Measurements from ENCODE around the gene TRUB2.

TRUB2 gene

GRCh38 chr9:128322404-128323211, at the start of gene TRUB2, which contains the start of gene COQ4:
Gene TRUB2 (minus strand): TSS chr9:128322447. CDS start chr9:128322408, 39 bp downstream.
Gene COQ4 (plus strand): TSS chr9:128322839. CDS start chr9:128322859, 20 bp downstream.
- DNase-seq (ENCODE audit: low read depth in 3 of 3), result peak; percentile 78 to 88 (median 87)

DNA sequence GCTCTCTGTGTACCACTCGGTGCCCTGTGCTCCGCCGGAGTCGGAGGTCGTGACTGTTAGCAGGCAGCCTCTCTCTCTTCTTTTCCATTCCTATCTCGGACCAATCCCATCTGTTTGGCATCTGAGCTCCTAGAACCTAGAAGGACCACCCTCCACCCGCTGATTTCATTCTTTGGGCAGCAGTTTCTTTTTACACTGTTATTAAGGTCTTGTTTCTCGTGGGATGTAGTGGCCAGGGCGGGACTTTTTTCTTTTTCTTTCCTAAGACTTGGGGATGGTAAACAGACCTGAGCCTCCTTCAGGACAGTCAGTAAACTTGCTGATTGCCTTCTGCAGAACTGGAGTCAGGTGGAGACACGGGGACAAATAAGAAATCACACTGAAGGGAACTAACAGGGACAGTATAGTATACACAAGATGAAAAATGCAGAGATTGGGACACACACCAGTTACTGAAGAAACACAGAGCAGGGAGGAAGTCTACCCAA, 49.4 kb upstream of the TRUB2 start:
- DNase-seq (ENCODE audit: low read depth in 3 of 3), result no peak

DNA sequence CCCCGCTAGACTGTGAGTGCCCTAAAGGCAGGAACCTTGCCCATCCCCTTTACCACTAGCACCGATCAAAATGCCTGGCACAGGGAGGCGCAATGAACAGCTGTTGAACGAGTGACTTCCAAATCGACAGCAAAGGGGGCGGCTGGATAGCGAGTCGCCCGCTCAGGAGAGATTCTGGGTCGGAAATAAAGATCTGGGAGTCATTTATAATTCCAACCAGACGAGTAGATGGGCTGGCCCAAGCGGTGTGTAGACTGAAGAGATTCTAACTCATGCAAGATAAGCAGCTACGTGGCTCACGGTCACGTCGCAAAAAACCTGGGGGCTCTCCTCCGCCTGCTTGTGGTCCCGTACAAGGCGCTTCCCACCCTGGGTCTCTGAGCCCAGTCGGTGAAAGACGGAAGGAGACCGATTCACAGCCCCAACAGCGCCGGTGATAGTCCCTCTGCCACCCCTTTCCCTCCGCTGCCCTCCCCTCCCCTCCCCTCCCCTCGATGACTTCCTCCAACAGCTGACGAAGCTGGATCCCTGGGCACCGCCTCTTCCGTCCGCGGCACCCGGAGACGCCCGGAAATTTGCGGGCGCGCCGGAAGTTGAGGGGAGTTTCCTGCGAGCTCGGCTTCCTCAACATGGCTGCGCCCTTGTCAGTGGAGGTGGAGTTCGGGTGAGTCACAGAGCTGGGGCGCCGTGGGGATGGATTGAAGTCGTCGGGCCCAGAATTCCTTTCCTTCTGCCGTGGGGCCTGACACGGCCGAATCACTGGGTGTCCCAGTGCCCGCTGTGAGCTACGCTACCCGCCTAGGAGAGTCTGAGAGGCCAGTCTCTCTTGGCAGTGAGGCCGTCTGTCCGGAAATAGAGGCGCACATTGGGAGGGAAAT, 48.7 kb upstream of the TRUB2 start, which contains the start of gene URM1:
URM1 (plus strand) TSS at position 623 of the 878 bp plus-strand sequence; CDS start at position 630, 7 bp downstream.
- peak; percentile 87 to 94 (median 88) for DNase-seq (ENCODE audit: low read depth in 3 of 3)

- no peak for DNase-seq (ENCODE audit: low read depth in 3 of 3)
Measured at GRCh38 chr9:128370367-128370751, 48.1 kb upstream of the TRUB2 start.

GRCh38 chr9:128369024-128369706, 46.9 kb upstream of the TRUB2 start:
- no peak for DNase-seq (ENCODE audit: low read depth in 3 of 3)

DNA sequence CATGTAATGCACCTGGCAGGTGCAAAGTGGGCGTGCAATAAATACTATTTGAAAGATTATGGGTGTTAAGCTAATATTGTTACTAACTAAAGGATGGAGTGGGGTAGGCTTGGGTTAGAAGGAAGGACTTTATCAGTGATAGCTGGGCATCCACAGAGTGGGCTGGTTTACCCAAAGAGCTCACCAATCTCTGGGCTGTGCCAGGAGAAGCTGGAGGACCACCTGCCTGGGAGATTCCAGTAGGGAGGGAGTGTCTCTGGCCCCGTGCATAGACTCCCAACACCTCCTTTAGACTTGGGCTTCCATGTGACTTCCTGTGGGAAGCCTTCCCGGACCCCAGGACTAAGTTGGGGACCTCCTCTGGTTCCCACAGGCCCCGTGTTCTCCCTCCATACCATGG, 43.3 kb upstream of the TRUB2 start:
- no peak for DNase-seq (ENCODE audit: low read depth in 3 of 3)

DNA sequence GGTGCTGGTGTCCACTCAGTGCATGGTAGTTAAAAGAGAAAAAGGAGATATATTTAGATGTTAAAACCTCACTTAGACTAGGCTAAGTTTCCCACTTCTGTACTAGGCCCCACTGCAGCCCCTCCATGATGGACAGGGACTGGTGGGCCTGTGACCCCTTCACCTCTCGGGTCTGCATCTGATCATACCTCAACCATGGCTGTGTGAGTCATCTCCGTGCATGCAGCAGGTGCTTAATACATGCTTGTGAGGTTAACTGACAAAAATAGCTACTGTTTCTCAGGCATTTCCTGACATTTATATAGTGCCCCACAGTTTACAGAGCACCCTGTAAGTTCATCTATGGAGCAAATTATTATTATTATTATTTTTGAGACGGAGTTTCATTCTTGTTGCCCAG, 40.5 kb upstream of the TRUB2 start:
- no peak for DNase-seq (ENCODE audit: low read depth in 3 of 3)

GRCh38 chr9:128361986-128362646, 39.9 kb upstream of the TRUB2 start:
- DNase-seq (ENCODE audit: low read depth in 3 of 3), result peak; percentile 37 to 47 (median 40)

- DNase-seq (ENCODE audit: low read depth in 3 of 3), result no peak
Measured at GRCh38 chr9:128361296-128361985, 39.2 kb upstream of the TRUB2 start.

- DNase-seq (ENCODE audit: low read depth in 3 of 3), result no peak
Measured at GRCh38 chr9:128360826-128361225, 38.6 kb upstream of the TRUB2 start.

DNA sequence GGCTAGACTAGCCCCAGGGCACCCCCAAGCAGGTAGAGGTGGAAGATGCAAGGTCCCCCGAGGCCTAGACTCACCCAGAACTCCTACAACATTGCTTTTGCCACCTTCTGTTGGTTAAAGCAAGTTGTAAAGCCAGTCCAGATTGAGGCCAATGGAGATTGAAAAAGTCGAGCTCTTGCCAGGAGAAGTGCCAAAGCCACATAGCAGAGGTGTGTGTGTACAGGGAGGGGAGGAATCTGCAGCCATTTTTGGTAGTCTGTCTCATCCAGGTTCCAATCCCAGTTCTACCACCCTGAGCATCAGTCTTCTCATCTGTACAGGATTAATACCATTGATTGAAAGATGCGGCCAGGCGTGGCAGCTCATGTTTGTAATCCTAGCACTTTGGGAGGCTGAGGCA, 36.6 kb upstream of the TRUB2 start:
- no peak for DNase-seq (ENCODE audit: low read depth in 3 of 3)

GRCh38 chr9:128358090-128358489, 35.8 kb upstream of the TRUB2 start:
- DNase-seq (ENCODE audit: low read depth in 3 of 3), result no peak

- no peak for DNase-seq (ENCODE audit: low read depth in 3 of 3)
Measured at GRCh38 chr9:128355451-128355850, 33.2 kb upstream of the TRUB2 start.

GRCh38 chr9:128349772-128350171, 27.5 kb upstream of the TRUB2 start:
- DNase-seq (ENCODE audit: low read depth in 3 of 3), result no peak

- DNase-seq (ENCODE audit: low read depth in 3 of 3), result no peak
Measured at GRCh38 chr9:128349125-128349524, 26.9 kb upstream of the TRUB2 start.

DNA sequence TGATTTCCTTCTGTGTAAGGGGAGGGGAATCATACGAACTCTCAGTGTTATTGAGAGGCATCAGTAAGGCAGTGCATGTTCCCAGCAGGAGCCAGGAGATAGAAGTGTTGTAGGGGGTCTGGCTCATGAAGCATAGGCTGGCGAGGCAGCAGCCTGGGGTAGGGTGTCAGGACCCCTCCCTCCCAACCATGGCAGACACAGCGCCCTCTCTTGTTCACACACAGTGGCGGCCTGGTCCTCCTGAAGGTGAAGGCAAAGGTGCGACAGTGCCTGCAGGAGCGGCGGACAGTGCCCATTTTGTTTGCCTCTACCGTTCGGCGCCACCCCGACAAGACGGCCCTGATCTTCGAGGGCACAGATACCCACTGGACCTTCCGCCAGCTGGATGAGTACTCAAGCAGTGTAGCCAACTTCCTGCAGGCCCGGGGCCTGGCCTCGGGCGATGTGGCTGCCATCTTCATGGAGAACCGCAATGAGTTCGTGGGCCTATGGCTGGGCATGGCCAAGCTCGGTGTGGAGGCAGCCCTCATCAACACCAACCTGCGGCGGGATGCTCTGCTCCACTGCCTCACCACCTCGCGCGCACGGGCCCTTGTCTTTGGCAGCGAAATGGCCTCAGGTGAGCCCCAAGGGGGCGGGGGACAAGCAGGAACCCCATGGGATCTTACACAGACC, 22.8 kb upstream of the TRUB2 start:
- no peak for DNase-seq (ENCODE audit: low read depth in 3 of 3)

DNA sequence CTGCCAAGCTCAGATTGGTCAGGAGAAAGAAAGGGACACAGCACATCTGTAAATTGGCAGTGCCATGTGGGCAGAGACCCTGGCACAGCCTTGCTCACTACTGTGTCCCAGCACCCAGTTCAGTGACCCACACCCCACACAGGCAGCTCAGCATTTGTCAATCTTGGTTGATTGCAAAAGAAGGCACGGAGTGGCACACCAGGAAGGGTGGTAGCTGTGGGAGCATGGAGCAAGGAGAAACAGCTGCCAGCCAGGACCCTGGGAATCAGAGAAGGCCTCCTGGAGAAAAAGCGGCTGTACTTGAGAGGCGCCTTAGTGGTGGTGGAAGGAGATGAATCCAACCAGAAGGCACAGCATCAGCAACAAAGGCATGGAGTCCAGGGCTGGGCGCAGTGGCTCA, 21.6 kb upstream of the TRUB2 start:
- DNase-seq (ENCODE audit: low read depth in 3 of 3), result no peak

DNA sequence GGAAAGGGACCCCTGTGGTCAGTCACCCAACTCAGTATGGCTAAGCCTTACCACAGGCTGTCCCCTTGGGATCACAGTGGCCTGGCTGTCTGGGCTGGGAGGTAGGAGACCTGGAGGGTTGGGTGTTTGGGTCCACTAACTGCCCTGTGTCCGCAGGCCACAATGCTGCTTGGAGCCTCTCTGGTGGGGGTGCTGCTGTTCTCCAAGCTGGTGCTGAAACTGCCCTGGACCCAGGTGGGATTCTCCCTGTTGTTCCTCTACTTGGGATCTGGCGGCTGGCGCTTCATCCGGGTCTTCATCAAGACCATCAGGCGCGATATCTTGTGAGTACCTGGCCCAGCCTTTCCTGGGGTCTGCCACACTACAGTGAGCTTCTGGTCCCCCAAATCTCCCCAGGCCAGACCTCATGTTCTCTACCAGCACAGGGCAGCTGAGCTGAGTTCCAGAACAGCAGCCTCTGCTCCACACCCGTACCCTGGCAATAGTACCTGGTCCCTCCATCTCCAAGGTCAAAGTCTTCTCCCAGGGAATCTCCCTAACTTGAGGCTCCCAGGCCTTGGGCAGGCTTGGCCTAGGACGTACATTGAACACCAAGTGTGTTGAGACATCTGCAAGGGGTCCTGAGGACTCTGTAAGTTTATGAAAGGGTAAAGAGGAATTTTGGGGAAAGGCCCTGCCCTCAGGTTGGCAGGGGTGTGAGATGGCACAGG, 20.9 kb upstream of the TRUB2 start:
- no peak for DNase-seq (ENCODE audit: low read depth in 3 of 3)

DNA sequence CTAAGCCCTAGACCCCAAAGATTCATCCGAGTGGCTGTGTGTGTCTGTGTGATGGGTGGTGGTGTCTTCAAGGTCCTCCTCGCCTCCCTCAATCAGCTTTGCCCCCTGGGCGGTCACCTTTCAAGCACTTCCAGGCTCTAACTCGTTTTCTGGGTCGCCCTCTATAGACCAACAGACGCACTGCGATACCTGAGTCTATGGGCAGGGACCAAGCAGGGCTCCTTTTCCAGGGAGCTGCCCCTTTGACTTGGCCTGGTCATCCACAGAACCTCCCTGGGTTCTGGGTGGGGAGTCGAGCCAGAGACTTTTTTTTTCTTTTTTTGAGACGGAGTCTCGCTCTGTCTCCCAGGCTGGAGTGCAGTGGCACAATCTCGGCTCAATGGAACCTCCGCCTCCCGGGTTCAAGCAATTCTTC, 19.2 kb upstream of the TRUB2 start:
- DNase-seq (ENCODE audit: low read depth in 3 of 3), result peak; percentile 23 to 55 (median 43)
